NCI-H82 treated with DMSO at 0.1 percent for 48 hours (cell line): Measurements from ENCODE around the gene STARD3NL.
"Not testable (repeated sequence)": the region's sequence is repeated elsewhere in the genome, so short reads cannot be mapped to it uniquely, and the experiment has no call there.

Experiments
- DNase-seq: peaks from one replicate; lab custom pipeline; 2025; ENCODE audit not compliant: unreplicated experiment; lab: John Stamatoyannopoulos, UW

The STARD3NL gene

GRCh38 chr7:38220452-38220851, 42.4 kb downstream of the STARD3NL start:
- DNase-seq = no peak

GRCh38 chr7:38222481-38223096, 44.5 kb downstream of the STARD3NL start:
- DNase-seq = peak; percentile 32

GRCh38 chr7:38223306-38223705, 45.3 kb downstream of the STARD3NL start:
- DNase-seq = no peak

- no peak for DNase-seq
Observed at GRCh38 chr7:38224392-38224791, 46.3 kb downstream of the STARD3NL start.

GRCh38 chr7:38229386-38229785, 51.3 kb downstream of the STARD3NL start:
- no peak for DNase-seq

- DNase-seq = no peak
Observed at GRCh38 chr7:38229884-38230642, 52.0 kb downstream of the STARD3NL start.

- no peak for DNase-seq
Observed at GRCh38 chr7:38232502-38233366, 54.7 kb downstream of the STARD3NL start.

GRCh38 chr7:38234759-38235158, 56.7 kb downstream of the STARD3NL start:
- DNase-seq = not testable (repeated sequence)

GRCh38 chr7:38235606-38236005, 57.6 kb downstream of the STARD3NL start:
- no peak for DNase-seq

- not testable (repeated sequence) for DNase-seq
Observed at GRCh38 chr7:38239129-38239528, 61.1 kb downstream of the STARD3NL start.

- DNase-seq = no peak
Observed at GRCh38 chr7:38241071-38241470, 63.0 kb downstream of the STARD3NL start.

GRCh38 chr7:38242814-38243213, 64.8 kb downstream of the STARD3NL start:
- DNase-seq = no peak

- not testable (repeated sequence) for DNase-seq
Observed at GRCh38 chr7:38243345-38243744, 65.3 kb downstream of the STARD3NL start.

GRCh38 chr7:38244516-38244915, 66.5 kb downstream of the STARD3NL start:
- DNase-seq = no peak

GRCh38 chr7:38245409-38245977, 67.4 kb downstream of the STARD3NL start:
- DNase-seq = no peak

GRCh38 chr7:38248069-38248567, 70.1 kb downstream of the STARD3NL start:
- no peak for DNase-seq

GRCh38 chr7:38249849-38250248, 71.8 kb downstream of the STARD3NL start:
- not testable (repeated sequence) for DNase-seq

GRCh38 chr7:38257350-38257677, 79.3 kb downstream of the STARD3NL start:
- DNase-seq = no peak

- DNase-seq = not testable (repeated sequence)
Observed at GRCh38 chr7:38259157-38259556, 81.1 kb downstream of the STARD3NL start.

GRCh38 chr7:38261601-38262000, 83.6 kb downstream of the STARD3NL start:
- not testable (repeated sequence) for DNase-seq

- not testable (repeated sequence) for DNase-seq
Observed at GRCh38 chr7:38262026-38262425, 84.0 kb downstream of the STARD3NL start.
